CD4-positive, alpha-beta T cell treated with Interleukin-15 for 1 hour (primary cell): Measurements from ENCODE around the gene CELF2.

Source experiments
- DNase-seq: peaks from one replicate; pipeline ENCODE4 v3.0.0-alpha.2; 2020

CELF2 gene

GRCh38 chr10:11282661-11283060, 265.0 kb downstream of the CELF2 start:
- DNase-seq = no peak

GRCh38 chr10:11284291-11285085, 266.8 kb downstream of the CELF2 start:
- no peak for DNase-seq

- DNase-seq = no peak
Measured at GRCh38 chr10:11285171-11285570, 267.5 kb downstream of the CELF2 start.

DNA sequence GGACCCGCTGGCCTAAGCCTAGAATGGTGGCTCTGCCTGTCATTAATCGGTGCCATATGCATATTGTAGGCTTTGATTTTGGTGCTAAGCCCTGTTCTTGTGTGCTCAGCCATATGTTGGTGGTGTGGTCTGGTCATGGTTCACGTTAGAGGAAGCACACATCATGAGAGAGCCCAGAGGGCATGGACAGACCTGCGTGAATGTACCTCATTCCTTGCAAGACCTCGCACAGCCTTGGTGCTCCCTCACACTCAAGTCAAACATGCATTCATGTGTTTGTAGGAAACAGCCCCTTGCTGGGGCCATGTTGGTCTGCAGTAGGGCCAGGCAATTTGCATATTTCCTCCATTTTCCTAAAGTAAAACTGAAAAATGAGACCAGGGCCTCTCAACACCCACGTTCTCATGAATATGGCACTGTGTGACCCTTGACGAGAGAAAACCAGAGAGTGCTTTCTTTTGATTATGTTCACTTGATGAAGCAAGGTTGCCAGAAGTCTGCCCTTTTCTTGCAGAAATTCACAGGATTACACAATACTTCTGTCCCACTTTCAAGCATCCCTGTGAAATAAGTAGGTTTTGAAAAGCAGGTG, 268.7 kb downstream of the CELF2 start:
- DNase-seq = no peak

DNA sequence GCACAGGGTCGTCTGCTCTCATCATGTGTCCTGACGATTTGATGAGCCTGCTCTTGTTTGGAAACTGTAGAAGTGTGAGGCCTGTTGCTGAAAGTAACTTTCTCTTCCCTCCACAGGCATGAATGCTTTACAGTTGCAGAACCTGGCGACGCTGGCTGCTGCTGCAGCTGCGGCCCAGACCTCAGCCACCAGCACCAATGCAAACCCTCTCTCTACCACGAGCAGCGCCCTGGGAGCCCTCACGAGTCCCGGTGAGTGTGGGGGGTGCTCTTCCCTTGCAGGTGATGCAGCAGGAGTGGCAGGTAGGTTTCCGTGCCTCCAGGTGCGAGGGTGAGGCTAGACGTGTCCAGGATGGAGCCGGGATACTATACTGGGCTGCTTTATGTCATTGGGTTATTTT, 270.6 kb downstream of the CELF2 start:
- no peak for DNase-seq

DNA sequence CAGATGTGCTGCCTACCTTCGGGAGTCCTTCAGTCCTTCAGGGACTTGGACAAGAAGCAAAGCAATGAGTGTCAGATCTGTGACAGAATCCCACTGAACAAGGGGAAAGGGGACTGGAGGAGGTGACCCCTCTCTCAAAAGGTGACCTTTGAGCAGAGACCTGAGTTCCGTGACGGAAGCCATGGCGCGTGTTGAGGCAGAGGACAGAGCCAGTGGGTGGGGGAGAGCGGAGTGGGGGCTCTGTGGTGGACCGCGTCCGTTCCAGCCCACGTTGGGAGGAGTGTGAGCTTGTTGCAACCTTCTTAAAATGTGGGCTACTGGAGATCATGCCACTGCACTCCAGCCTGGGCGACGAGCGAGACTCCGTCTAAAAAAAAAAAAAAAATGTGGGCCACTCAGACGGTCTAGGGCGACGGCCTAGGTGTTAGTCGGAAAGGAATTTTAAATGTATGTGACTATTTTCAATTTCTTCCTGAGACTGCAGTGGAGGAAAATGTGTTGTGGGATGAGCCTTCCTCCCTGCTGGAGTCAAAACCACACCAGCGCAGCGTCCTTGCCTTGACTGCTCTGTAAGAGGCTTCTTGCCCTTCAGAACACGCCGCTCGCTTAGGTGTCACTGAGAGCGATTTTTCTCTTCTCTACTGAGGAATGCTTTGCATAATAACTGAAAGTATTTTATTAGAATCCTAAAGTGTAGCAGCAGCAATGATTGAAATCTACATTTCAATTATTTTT, 272.7 kb downstream of the CELF2 start:
- no peak for DNase-seq

- no peak for DNase-seq
Measured at GRCh38 chr10:11292576-11293302, 275.1 kb downstream of the CELF2 start.

- no peak for DNase-seq
Measured at GRCh38 chr10:11293332-11293731, 275.7 kb downstream of the CELF2 start.

DNA sequence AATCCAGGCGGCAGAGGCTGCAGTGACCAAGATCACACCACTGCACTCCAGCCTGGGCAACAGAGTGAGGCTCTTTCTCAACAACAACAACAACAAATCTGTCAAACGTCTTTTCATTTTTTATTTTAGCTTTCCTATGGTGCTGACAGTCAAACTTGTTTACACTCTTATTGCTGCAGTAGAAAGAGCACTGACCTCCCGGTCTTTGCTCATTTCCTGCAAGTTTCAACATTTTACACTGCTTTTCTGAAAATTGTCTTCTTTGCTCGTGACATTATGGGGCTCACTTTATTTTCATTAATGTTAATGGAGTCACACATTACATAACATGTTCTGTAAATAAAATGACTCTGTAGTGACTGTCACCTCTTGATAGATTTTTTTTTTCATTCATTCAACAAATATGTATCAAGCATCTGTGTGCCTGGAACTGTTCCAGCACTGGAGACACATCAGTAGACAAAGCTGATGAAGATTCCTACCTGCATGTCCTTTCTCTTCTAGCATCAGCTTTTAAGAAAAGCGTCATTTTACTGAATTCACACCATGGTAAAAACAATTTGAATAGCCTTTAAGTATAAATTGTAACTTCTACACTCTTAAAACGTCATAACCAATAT, 277.3 kb downstream of the CELF2 start:
- DNase-seq = no peak

GRCh38 chr10:11295492-11295891, 277.8 kb downstream of the CELF2 start:
- DNase-seq = no peak

GRCh38 chr10:11297136-11297535, 279.5 kb downstream of the CELF2 start:
- DNase-seq = no peak

- DNase-seq = no peak
Measured at GRCh38 chr10:11298116-11298515, 280.4 kb downstream of the CELF2 start.

- no peak for DNase-seq
Measured at GRCh38 chr10:11299125-11299524, 281.5 kb downstream of the CELF2 start.

GRCh38 chr10:11300026-11300425, 282.4 kb downstream of the CELF2 start:
- no peak for DNase-seq

DNA sequence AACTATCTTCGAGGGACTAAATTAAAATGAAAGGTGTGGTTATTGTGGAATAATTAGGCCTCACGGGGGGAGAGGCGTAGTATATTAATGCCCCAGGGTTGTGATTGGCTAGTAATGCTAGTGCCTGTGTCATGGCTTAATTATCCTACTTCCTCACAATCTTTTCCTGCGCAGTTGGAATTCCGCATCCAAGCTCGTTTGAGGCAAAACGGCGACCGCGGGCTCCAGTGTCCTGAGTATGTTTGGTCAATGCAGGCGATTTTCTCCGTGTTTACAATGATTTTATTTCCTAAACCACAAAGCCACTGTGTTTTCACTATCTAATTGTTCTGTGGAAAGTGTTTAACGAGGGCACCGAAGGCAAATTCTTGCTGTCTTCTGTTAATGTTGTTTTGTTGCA, 282.9 kb downstream of the CELF2 start:
- DNase-seq = no peak

GRCh38 chr10:11301571-11302111, 284.0 kb downstream of the CELF2 start:
- no peak for DNase-seq

DNA sequence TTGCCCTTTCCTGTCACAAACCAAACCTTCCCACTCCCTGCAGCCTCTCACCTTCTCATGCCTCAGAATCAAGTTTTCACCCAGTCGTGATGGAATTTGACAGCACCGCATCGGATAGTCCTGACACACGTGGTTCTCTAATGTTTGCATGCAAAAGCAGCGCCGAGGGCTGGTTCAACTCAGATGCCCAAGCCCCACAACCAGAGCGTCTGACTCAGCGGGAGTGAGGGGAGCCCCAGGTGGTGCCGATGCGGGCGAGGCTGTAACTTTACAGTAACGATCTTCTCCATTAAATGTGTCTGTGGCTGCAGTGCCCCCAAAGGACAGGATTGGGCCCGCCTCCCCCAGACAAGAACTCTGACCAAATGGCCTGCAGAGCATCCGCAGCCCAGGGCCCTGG, 284.5 kb downstream of the CELF2 start:
- no peak for DNase-seq

GRCh38 chr10:11303361-11304170, 285.9 kb downstream of the CELF2 start:
- no peak for DNase-seq

DNA sequence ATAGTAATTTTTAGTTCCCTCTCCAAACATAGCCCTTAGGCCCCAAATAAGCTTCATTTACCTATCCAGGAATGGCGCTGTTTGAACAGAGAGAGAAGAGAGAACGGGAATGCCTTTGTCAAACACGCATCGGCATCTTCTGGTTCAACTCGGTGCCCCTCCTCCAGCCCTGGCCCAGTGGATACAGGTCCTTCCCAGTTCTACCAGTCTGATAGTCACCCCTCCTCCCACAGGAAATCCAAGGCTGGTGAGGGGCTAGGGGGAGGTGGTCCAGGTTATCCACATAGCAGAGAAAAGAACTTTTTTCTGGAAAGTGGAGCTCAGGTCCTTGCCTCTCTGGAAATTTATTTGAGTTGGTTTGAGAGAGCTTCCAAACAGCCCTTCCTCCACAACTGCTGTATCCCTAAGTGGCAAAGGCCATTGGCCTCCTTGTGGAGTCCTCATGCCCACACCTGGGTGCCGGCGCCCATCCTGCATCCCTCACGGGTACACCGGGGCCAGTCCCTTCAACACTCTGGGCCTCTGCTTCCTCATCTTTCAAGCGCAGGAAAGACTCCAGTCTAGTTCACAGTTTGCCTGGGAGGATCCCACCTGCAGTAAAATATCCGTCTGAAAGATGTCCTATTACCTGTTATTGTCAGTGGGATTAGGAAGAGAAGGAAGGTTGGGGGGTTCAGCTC, 287.4 kb downstream of the CELF2 start:
- no peak for DNase-seq

GRCh38 chr10:11305825-11306593, 288.3 kb downstream of the CELF2 start:
- DNase-seq = no peak
